ENCODE results near the gene C22orf42.
A peak's percentile ranks its signal among the peaks of the same experiment; 100 is the strongest.
"Not testable (repeated sequence)": the region's sequence is repeated elsewhere in the genome, so short reads cannot be mapped to it uniquely, and the experiment has no call there.

The C22orf42 gene

DNA sequence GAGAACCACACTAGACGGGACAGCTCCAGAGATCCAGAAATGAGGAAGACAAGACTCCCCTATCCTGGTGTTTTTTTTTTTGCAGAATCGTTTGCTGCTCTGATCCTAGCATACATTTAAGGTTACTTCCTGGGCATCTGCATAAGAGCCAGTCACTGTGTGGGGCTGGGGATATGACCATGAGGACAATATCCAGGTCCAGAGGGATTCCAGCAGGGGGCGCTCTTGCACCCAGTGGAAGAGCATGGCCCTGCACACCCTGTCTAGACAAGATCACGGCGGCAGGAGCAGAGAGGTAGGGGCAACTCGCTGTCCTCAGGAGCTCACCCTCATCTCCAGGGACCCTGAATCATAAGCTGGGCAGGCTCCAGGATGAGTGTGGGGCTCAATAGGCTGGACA, 18.4 kb downstream of the C22orf42 start:
- DNase-seq: peak; percentile 72

DNA sequence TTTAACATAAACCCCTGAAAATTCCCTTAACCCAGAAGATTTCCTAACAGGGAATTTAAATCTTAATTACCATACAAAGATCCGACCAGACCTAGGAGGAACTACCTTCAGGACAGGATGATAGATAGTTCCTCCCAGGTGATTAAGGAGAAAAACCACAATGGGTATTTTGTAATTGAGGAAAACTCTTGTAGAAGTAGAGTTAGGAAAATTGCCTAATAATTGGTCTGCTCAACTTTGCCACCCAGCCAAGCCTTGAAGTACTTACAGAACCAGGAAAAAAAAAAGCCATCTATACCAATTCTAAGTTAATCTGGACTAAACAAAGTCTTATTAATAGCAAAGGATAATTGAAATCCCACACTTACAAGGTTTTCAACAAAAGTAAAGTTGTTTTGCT, 20.5 kb downstream of the C22orf42 start:
- in situ Hi-C loops (cut with MboI; ENCODE audit: low pct_unique_long_range_greater_than_20kb, low sequenced_read_pairs); DNase-seq: not testable (repeated sequence)

More for the DNA sequence above, 18.4 kb downstream of the C22orf42 start:
- in situ Hi-C loops (cut with MboI; ENCODE audit: low pct_unique_long_range_greater_than_20kb, low sequenced_read_pairs): not testable (repeated sequence)

DNA sequence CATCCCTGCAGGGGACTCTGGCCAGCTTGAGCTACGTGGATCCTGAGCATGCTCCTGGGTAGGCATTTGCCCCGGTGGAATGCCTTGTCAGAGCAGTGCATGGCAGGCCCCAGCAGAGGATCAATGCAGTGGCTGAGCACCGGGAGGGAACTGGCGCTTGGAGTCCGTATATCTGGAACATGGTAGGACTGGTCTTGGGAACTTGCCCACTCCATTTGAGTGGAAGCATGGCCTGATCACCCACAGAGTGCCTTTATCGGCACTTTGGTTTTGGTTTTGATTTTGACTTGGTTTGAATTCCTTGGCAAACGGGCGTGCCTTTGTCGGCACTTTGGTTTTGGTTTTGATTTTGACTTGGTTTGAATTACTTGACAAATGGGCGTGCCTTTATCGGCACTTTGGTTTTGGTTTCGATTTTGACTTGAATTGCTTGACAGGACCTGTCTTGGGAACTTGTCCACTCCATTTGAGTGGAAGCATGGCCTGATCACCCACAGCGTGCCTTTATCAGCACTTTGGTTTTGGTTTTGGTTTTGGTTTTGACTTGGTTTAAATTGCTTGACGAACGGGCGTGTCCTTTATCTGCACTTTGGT, 21.3 kb downstream of the C22orf42 start:
- peak; percentile 80 for DNase-seq
- in situ Hi-C loops (cut with MboI; ENCODE audit: low pct_unique_long_range_greater_than_20kb, low sequenced_read_pairs): not testable (repeated sequence)

DNA sequence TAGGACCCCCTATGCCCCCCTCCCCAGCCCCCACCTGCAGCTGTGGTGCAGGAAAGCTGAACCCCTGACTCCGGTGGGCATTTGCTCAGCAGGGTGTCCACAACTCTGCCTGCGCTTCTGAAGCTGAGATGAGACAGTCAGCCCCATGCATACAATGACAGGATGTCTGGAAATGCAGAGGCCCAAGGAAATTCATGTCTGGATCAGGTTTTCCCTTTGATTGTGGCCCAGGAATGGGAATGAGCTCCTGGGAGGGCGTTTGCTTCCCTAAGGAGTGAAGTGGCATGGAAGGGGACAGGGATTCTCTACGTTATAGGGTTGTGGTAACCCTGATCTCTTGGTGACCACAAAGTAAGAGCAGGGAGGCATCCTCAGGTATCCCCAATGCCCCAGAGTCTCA, 22.2 kb downstream of the C22orf42 start:
- in situ Hi-C loops (cut with MboI; ENCODE audit: low pct_unique_long_range_greater_than_20kb, low sequenced_read_pairs); DNase-seq: not testable (repeated sequence)

DNA sequence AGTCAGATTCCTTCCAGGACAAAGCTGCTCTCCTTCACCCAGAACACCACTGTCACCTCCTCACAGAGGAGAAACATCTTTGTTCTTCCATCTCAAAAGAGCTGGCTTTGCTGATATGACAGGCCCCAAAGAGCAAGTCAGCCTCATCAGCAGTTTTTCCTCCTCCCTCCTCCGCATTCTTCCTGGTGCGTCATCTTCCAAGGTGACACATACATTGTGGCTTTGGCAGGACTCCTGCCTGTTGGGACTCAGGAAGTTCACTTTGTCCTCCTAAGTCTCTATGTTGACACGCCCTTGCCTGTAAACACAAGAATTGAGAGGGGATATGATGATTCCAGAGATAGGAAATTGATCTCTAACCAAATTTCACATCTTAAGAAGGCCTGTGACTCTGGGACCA, 23.1 kb downstream of the C22orf42 start:
- not testable (repeated sequence) for DNase-seq

DNA sequence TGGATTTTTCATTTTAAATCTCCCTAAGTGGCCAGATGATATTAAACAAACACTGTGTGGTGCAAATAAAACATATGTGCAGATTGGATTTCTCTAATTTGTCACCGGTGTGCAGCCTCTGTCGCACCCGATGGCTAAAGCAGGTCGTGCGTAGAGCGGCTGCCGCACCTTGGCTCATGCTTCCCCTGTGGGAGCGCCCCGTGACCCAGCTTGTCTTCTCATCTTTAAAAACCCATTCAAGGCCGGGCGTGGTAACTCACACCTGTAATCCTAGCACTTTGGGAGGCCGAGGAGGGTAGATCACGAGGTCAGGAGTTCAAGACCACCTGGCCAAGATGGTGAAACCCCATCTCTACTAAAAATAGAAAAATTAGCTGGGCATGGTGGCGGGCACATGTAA, 24.3 kb downstream of the C22orf42 start:
- DNase-seq; in situ Hi-C loops (cut with MboI; ENCODE audit: low pct_unique_long_range_greater_than_20kb, low sequenced_read_pairs): not testable (repeated sequence)

More for the DNA sequence above, 23.1 kb downstream of the C22orf42 start:
- in situ Hi-C loops (cut with MboI; ENCODE audit: low pct_unique_long_range_greater_than_20kb, low sequenced_read_pairs): not testable (repeated sequence)

DNA sequence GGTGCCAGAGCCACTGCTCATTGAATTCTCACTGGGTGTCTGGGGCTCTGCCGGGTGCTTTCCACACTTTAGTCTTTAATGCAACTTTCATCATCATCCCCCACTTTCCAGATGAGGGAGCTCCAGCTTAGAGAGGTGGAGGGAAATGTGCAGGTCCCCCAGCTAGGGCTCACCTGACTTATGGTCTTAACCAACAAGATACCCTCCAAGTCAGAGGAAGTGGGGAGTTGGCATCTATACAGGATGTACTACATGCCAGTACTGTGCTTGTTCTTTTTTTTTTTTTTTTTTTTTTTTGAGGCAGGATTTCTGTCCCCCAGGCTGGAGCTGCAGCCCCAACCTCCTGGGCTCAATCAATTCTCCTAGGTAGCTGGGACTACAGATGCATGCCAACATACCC, 26.3 kb downstream of the C22orf42 start:
- in situ Hi-C loops (cut with MboI; ENCODE audit: low pct_unique_long_range_greater_than_20kb, low sequenced_read_pairs): no loop called here

DNA sequence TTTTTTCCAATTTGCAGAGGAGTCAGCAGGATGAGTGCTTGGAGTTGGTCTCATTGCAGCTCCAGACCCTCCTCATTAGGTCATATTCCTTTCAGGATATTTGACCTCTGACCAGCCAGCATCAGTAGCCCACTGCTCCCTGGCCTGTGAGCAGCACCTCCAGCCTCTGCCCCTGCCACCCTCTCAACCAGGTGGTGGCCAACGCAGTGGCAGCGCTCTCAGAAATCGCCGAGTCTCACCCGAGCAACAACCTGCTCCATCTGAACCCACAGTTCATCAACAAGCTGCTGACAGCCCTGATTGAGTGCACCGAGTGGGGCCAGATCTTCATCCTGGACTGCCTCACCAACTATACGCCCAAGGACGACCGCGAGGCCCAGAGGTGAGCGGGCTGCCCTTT, 27.0 kb downstream of the C22orf42 start:
- DNase-seq: no peak
- in situ Hi-C loops (cut with MboI; ENCODE audit: low pct_unique_long_range_greater_than_20kb, low sequenced_read_pairs): no loop called here

More for the DNA sequence above, 26.3 kb downstream of the C22orf42 start:
- no peak for DNase-seq

DNA sequence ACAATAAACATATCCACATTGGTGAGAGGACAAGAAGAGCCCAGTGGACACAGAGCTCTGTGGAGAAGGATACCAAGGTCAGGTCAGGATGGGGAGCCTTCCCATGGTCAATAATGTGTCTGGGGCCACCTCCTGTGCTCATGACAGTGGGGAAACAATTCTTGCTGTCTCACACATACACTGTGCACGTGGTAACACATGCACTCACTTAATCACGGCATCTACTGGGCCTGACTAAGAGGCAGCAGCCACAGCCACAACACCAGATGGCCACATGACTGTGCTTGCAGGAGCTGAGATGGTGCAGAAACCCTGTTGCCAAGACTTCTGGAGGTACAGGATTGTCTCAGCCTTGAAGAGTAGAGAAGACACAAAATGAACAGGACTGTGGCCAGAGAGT, 28.6 kb downstream of the C22orf42 start:
- in situ Hi-C loops (cut with MboI; ENCODE audit: low pct_unique_long_range_greater_than_20kb, low sequenced_read_pairs): no loop called here
- no peak for DNase-seq

DNA sequence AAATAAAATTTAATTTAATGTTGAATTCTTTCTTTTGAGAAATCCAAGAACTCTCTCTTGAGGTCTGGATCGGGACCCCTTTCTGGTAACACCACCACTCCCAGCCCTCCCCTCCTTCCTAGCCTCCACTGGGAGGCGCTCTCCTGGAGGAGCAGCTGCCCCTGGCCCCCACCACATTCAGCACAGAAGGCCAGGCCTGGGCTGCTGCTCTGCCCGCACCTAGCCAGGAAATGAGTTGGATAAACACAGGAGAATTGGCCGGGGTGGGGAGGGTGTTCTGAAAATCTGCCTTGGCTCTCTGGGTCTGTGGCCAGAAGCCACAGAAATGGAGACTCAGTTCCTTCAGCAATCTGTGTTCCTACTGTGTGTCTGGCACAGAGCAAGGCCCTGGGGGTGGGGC, 31.2 kb downstream of the C22orf42 start:
- DNase-seq: no peak
- in situ Hi-C loops (cut with MboI; ENCODE audit: low pct_unique_long_range_greater_than_20kb, low sequenced_read_pairs): no loop called here

DNA sequence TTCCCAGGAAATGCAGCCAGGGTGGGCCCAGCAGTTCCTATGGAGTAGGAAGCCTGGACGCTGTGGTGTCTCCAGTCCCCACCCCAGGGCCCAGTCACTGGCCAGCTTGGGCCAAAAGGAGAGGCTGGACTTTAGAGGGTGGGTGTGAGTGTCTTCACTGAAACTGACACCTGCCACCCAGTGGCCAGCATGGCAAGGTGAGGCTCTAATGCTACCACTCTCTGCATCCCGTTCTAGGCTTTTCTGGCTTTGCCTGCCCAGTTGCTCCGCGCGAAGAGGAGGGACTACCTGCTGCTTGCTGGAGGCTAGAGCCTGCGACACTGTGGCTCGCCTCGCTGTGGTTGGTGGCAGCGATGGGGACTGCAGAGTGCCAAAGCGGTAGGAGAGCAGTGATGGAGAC, 35.4 kb downstream of the C22orf42 start:
- in situ Hi-C loops (cut with MboI; ENCODE audit: low pct_unique_long_range_greater_than_20kb, low sequenced_read_pairs): no loop called here

DNA sequence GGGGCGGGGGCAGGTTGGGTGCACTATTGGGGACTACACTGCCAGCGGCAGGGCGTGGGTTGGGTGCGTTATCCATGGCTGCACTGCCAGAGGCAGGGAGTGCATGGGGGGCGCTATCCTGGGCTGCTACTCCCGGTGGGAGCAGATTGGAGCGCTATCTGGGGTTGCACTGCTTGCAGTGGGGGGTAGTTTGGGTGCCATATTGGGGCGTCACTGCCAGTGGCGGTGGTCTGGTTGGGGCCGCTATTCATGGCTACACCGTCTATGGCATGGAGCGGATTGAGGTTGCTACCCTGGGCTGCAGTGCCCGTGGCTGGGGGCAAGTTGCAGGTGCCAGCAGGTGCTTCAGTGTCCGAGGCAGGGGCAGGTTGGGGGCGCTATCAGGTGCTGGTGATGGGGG, 36.2 kb downstream of the C22orf42 start:
- DNase-seq: no peak
- in situ Hi-C loops (cut with MboI; ENCODE audit: low pct_unique_long_range_greater_than_20kb, low sequenced_read_pairs): no loop called here

More for the DNA sequence above, 35.4 kb downstream of the C22orf42 start:
- DNase-seq: no peak

DNA sequence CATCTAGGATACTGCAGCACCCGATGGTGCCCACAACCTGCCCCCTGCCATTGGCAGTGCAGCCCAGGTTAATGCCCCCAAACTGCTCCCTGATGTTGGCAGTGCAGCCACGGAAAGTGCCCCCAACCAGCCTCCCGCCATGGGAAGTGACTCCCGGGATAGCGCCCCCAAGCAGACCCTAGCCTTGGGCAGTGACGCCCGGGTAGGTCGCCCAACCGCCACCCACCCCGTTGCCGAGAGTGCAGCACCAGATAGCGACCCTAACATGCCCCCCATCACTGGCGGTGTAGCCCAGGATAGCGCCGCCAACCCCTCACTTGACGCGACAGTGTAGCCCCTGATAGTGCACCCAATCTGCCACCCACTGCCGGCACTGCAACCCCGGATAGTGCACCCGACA, 38.5 kb downstream of the C22orf42 start:
- no peak for DNase-seq
- in situ Hi-C loops (cut with MboI; ENCODE audit: low pct_unique_long_range_greater_than_20kb, low sequenced_read_pairs): no loop called here

DNA sequence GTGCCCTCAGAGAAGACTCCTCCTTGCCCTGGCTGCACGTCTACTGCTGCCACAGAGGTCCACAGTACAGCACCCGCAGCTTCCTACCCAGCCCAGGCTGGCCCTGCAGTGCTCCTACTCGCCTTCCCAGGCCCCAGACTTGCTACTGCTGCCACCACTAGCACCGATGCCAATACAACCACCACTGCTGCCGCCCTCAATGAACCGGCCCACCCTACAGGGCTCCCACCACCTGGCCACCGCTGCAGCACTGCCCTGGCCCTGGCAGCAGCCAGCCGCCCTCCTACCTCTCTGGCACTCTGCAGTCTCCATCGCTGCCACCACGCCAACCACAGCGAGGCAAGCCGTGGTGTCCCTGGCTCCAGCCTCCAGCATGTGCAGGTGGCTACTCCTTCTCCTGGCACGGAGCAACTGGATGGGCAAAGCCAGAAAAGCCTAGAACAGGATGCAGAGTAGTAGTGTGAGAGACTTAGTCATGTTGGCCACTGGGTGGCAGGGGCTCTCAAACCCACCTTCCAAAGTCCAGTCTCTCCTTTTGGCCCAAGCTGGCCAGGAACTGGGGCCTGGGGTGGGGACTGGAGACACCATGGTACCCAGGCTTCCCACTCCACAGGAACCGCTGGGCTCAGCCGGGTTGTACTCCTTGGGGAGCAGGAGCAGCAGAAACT, 39.4 kb downstream of the C22orf42 start:
- no peak for DNase-seq
- in situ Hi-C loops (cut with MboI; ENCODE audit: low pct_unique_long_range_greater_than_20kb, low sequenced_read_pairs): no loop called here

DNA sequence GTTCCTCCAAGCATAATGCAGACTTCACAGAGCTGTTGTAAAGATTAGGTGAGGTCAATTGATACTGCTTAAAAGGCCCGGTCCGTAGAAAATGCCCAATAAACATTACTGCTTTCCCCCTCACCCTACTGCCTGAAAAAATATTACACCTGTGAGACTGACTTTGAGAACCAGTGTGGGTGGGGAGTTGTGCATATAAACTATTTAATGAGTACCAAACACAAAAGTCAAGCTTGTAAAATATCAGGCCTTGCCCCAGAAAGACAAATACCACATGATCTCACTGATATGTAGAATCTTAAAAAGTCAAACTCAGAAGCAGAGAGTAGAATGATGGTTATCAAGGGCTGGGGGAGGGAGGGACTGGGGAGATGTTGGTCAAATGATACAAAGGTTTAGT, 46.7 kb downstream of the C22orf42 start:
- in situ Hi-C loops (cut with MboI; ENCODE audit: low pct_unique_long_range_greater_than_20kb, low sequenced_read_pairs): no loop called here
- DNase-seq: no peak

DNA sequence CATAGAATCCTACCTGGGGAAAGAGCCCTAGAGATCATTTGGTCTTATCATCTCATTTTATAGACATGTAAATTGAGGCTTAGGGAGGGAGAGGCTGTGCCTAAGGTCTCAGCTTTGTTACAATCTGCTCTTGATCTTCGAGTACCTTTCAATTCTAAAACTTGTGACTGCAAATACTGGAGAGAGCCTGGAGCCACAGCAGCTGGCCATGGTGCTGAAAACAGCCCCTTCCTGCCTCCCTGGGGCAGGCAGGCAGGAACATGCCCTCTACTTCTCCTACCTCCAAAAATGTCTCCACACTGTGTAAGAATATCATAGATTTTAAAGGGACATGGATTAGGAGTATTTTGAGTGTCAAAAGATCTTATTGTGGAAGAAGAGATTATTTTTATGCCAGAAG, 52.2 kb downstream of the C22orf42 start:
- in situ Hi-C loops (cut with MboI; ENCODE audit: low pct_unique_long_range_greater_than_20kb, low sequenced_read_pairs): no loop called here
- DNase-seq: peak; percentile 47

DNA sequence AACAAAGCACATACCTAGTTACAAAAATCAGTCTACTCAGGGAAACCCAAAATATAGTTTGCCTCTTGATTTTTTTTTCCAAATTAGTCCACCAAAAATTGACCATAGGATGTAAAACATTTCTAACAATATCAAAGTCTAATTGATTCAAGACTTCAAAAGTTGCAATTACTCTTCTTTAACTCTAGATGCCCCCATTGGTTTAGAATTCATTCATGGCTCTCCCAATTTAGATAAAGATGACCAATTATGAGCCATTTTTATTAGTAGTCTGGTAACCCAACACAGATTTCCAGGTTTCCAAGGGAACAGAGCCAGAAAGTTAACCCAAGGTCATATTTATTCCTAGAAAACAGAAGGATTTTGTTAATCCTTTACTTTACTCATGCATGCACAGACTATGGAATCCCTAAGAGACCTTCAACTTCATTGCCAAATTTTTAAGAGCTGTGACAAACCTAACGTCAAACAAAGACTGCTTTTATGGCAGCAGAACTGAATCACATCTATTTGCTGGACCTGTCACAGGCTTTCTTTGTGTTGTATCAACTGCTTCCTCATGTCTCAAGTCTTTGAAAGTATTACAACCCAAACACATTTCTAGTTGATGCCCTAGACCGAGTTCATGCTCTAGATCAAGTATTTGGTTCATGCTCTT, 55.3 kb downstream of the C22orf42 start:
- in situ Hi-C loops (cut with MboI; ENCODE audit: low pct_unique_long_range_greater_than_20kb, low sequenced_read_pairs): no loop called here
- peak; percentile 9 for DNase-seq

DNA sequence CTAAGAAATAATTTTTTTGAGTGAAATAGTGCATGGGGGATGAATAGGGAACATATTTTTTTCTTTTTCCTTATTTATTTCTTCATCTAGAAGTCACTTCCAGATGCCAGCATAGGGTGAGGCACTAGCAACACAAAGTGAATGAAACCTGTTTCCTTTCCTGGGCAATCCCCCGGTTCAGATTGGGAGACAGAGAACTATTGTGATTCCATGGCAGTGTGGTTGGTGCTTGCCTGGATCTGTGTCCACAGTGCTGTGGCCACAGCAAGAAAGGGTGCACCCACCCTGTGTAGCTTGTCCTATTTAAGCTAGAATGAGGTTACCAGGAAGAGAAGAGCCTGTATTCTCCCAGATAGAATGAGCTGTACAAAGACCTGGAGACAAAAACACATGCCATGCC, 58.4 kb downstream of the C22orf42 start:
- DNase-seq: no peak
- in situ Hi-C loops (cut with MboI; ENCODE audit: low pct_unique_long_range_greater_than_20kb, low sequenced_read_pairs): no loop called here

Measured in KBM-7 (cell line).